Astrocyte (in vitro differentiated cells and primary cell): ENCODE results near the gene NRIP3. TPM values are rescaled to one million over a fixed set of nuclear protein-coding genes. Genes with fewer than 3 reads are reported as not detected.

Experiments
- DNase-seq: peaks from one replicate; pipeline ENCODE4 v3.0.0-alpha.2; 2010; ENCODE audit warnings: low read depth
- FAIRE-seq: peaks from 2 replicates; lab custom pipeline; 2011; peaks lifted over from hg19 to GRCh38; lab: Jason Lieb, UNC
- H2AFZ ChIP-seq: 2 replicates; pipeline ENCODE4 v1.6.0; 2012; ENCODE audit warnings: low read depth, low read length, inconsistent platforms
- H3K27ac ChIP-seq: 2 replicates; pipeline ENCODE4 v1.5.1; 2011; ENCODE audit warnings: low read depth, low read length, inconsistent platforms
- H3K27me3 ChIP-seq: 2 replicates; pipeline ENCODE4 v1.6.0; 2011; ENCODE audit warnings: low read length, inconsistent platforms; ENCODE audit not compliant: insufficient read depth
- H3K36me3 ChIP-seq: 2 replicates; pipeline ENCODE4 v1.5.1; 2011; ENCODE audit warnings: low read length, inconsistent platforms; ENCODE audit not compliant: insufficient read depth
- H3K4me1 ChIP-seq: 2 replicates; pipeline ENCODE4 v1.5.1; 2011; ENCODE audit warnings: low read length, inconsistent platforms; ENCODE audit not compliant: insufficient read depth
- H3K4me2 ChIP-seq: 2 replicates; pipeline ENCODE4 v1.6.0; 2012; ENCODE audit warnings: low read length, inconsistent platforms
- H3K4me3 ChIP-seq: 2 replicates; pipeline ENCODE4 v1.5.1; 2011; ENCODE audit warnings: low read depth, mild to moderate bottlenecking, low read length, inconsistent platforms; ENCODE audit not compliant: insufficient read depth
- H3K79me2 ChIP-seq: 2 replicates; pipeline ENCODE4 v1.6.0; 2012; ENCODE audit warnings: mild to moderate bottlenecking, low read length, inconsistent platforms; ENCODE audit not compliant: insufficient read depth
- H3K9ac ChIP-seq: 2 replicates; pipeline ENCODE4 v1.6.0; 2012; ENCODE audit warnings: mild to moderate bottlenecking, low read length, inconsistent platforms
- H3K9me3 ChIP-seq: 2 replicates; pipeline ENCODE4 v1.5.1; 2012; ENCODE audit warnings: low read depth, mild to moderate bottlenecking, low read length, inconsistent platforms; ENCODE audit not compliant: insufficient read depth
- H4K20me1 ChIP-seq: 2 replicates; pipeline ENCODE4 v1.6.0; 2012; ENCODE audit warnings: low read length, inconsistent platforms; ENCODE audit not compliant: insufficient read depth
- H3K27ac Mint-ChIP-seq: one replicate; pipeline ENCODE4 v1.8.0; 2021; ENCODE audit warnings: mild to moderate bottlenecking, mixed read lengths; ENCODE audit not compliant: unreplicated experiment
- H3K27me3 Mint-ChIP-seq: one replicate; pipeline ENCODE4 v1.8.0; 2021; ENCODE audit warnings: low read depth, mixed read lengths; ENCODE audit not compliant: unreplicated experiment
- H3K36me3 Mint-ChIP-seq: one replicate; pipeline ENCODE4 v1.8.0; 2021; ENCODE audit warnings: low read depth, mixed read lengths; ENCODE audit not compliant: unreplicated experiment
- H3K4me1 Mint-ChIP-seq: one replicate; pipeline ENCODE4 v1.8.0; 2021; ENCODE audit warnings: low read depth, mixed read lengths; ENCODE audit not compliant: unreplicated experiment
- H3K4me3 Mint-ChIP-seq: one replicate; pipeline ENCODE4 v1.8.0; 2021; ENCODE audit warnings: mild to moderate bottlenecking, moderate library complexity, mixed read lengths; ENCODE audit not compliant: unreplicated experiment
- H3K9me3 Mint-ChIP-seq: one replicate; pipeline ENCODE4 v1.8.0; 2021; ENCODE audit warnings: mild to moderate bottlenecking, mixed read lengths; ENCODE audit not compliant: unreplicated experiment
- CTCF ChIP-seq: IDR thresholded peaks from 2 replicates; pipeline ENCODE4 v1.5.1; 2011; ENCODE audit warnings: low read depth, mild to moderate bottlenecking, inconsistent platforms, low read length, moderate library complexity; ENCODE audit not compliant: insufficient read depth
- EZH2 ChIP-seq: IDR thresholded peaks from 2 replicates; pipeline ENCODE4 v1.6.1; 2012; ENCODE audit warnings: mild to moderate bottlenecking, low read length, inconsistent platforms; ENCODE audit not compliant: insufficient read depth
- total RNA-seq: library from RNA; stranded (reverse); gene quantifications from 2 replicates; pipeline ENCODE4 v1.2.1, GENCODE V29; 2021

NRIP3 gene
- total RNA-seq, 1 donor from 2014 or later = 11.6 TPM

- no peaks in the 10 kb centered on the region for H3K4me1 ChIP-seq
- no peaks in the 10 kb centered on the region for H3K79me2 ChIP-seq
- no peak overlapping the region for H3K4me3 ChIP-seq
- H3K36me3 Mint-ChIP-seq = peaks cover 8% of the 10 kb centered on the region
- peak; percentile 88 for FAIRE-seq
- no peaks in the 10 kb centered on the region for H3K9me3 ChIP-seq
- H4K20me1 ChIP-seq = no peaks in the 10 kb centered on the region
- H3K9me3 Mint-ChIP-seq = peaks cover 2% of the 10 kb centered on the region
- peak; percentile 82 for TF ChIP-seq CTCF
- no peak for TF ChIP-seq EZH2
- no peak overlapping the region for H3K27ac Mint-ChIP-seq
- H3K4me1 Mint-ChIP-seq = no peaks in the 10 kb centered on the region
- H3K27me3 ChIP-seq = no peaks in the 10 kb centered on the region
- H3K27me3 Mint-ChIP-seq = peaks cover 5% of the 10 kb centered on the region
- H3K36me3 ChIP-seq = no peaks in the 10 kb centered on the region
- H2AFZ ChIP-seq = no peak overlapping the region
- no peak overlapping the region for H3K4me2 ChIP-seq
- DNase-seq = peak; percentile 59
- no peak overlapping the region for H3K4me3 Mint-ChIP-seq
- no peak overlapping the region for H3K27ac ChIP-seq
- no peak overlapping the region for H3K9ac ChIP-seq
Measured at GRCh38 chr11:9015677-9016076, 11.9 kb upstream of the NRIP3 start.

- FAIRE-seq = no peak
Measured at GRCh38 chr11:9014826-9015225, 11.0 kb upstream of the NRIP3 start.

More at GRCh38 chr11:9014826-9015225, 11.0 kb upstream of the NRIP3 start:
- no peak overlapping the region for H3K27ac ChIP-seq
- no peak overlapping the region for H3K4me2 ChIP-seq
- H3K79me2 ChIP-seq = no peaks in the 10 kb centered on the region
- no peaks in the 10 kb centered on the region for H3K9me3 ChIP-seq
- TF ChIP-seq EZH2 (no peak), CTCF (no peak)
- no peaks in the 10 kb centered on the region for H3K36me3 ChIP-seq
- no peak overlapping the region for H3K4me3 Mint-ChIP-seq
- no peak overlapping the region for H3K27ac Mint-ChIP-seq
- H3K36me3 Mint-ChIP-seq = peaks cover 8% of the 10 kb centered on the region
- H3K4me1 ChIP-seq = no peaks in the 10 kb centered on the region
- peaks cover 8% of the 10 kb centered on the region for H3K27me3 Mint-ChIP-seq
- no peak overlapping the region for H3K4me3 ChIP-seq
- no peak overlapping the region for H2AFZ ChIP-seq
- H3K4me1 Mint-ChIP-seq = no peaks in the 10 kb centered on the region
- H4K20me1 ChIP-seq = no peaks in the 10 kb centered on the region
- no peaks in the 10 kb centered on the region for H3K27me3 ChIP-seq
- peak; percentile 3 for DNase-seq
- H3K9ac ChIP-seq = no peak overlapping the region
- H3K9me3 Mint-ChIP-seq = peaks cover 6% of the 10 kb centered on the region
